GM18498 (cell line): ENCODE measurements around the gene SPACA4.

ENCODE experiments used
- ATAC-seq: cut with Tn5 transposase; IDR thresholded peaks from one replicate; pipeline ENCODE4 v1.9.1; 2021; ENCODE audit warnings: mild to moderate bottlenecking, moderate library complexity; ENCODE audit not compliant: unreplicated experiment

SPACA4 gene

GRCh38 chr19:48596679-48597465, 9.7 kb upstream of the SPACA4 start:
- ATAC-seq = no peak

- ATAC-seq = no peak
These were observed 7.4 kb upstream of the SPACA4 start for GRCh38 chr19:48598996-48599700.

GRCh38 chr19:48600679-48601417, 5.7 kb upstream of the SPACA4 start:
- ATAC-seq = no peak

- no peak for ATAC-seq
These were observed 3.5 kb upstream of the SPACA4 start for GRCh38 chr19:48603001-48603400.

- no peak for ATAC-seq
These were observed 3.1 kb upstream of the SPACA4 start for GRCh38 chr19:48603449-48603848.

GRCh38 chr19:48603850-48604249, 2.7 kb upstream of the SPACA4 start:
- no peak for ATAC-seq

- ATAC-seq = no peak
These were observed 815 bp downstream of the SPACA4 start for GRCh38 chr19:48607359-48607755.

- no peak for ATAC-seq
These were observed 2.3 kb downstream of the SPACA4 start for GRCh38 chr19:48608798-48609263.

GRCh38 chr19:48609571-48610108, 3.1 kb downstream of the SPACA4 start:
- no peak for ATAC-seq

GRCh38 chr19:48611872-48612271, 5.3 kb downstream of the SPACA4 start:
- ATAC-seq = no peak

- no peak for ATAC-seq
These were observed 6.7 kb downstream of the SPACA4 start for GRCh38 chr19:48613024-48613851.

GRCh38 chr19:48613852-48614435, 7.4 kb downstream of the SPACA4 start:
- ATAC-seq = no peak

GRCh38 chr19:48614436-48615230, 8.1 kb downstream of the SPACA4 start, which contains the start of gene FAM83E:
TSS of gene FAM83E (minus strand) at chr19:48615076. CDS start at chr19:48613372, 1,704 bp downstream.
- ATAC-seq = no peak

GRCh38 chr19:48615231-48616040, 8.9 kb downstream of the SPACA4 start:
- no peak for ATAC-seq

GRCh38 chr19:48616041-48616436, 9.5 kb downstream of the SPACA4 start:
- no peak for ATAC-seq

- ATAC-seq = no peak
These were observed 10.0 kb downstream of the SPACA4 start for GRCh38 chr19:48616491-48617056.

- ATAC-seq = no peak
These were observed 10.8 kb downstream of the SPACA4 start for GRCh38 chr19:48617146-48617937.
